Glutamatergic neuron (in vitro differentiated cells): ENCODE data around the gene AZU1. TPM values are rescaled to one million over a fixed set of nuclear protein-coding genes. Genes with fewer than 3 reads are reported as not detected.

Experiments
- DNase-seq: peaks from one replicate; pipeline ENCODE4 v3.0.0; 2022
- H3K27ac Mint-ChIP-seq: one replicate; pipeline ENCODE4 v1.8.0; 2020; ENCODE audit warnings: mild to moderate bottlenecking, mixed read lengths, inconsistent platforms; ENCODE audit not compliant: unreplicated experiment
- H3K27me3 Mint-ChIP-seq: one replicate; pipeline ENCODE4 v1.8.0; 2020; ENCODE audit warnings: mild to moderate bottlenecking, moderate library complexity, mixed read lengths, inconsistent platforms; ENCODE audit not compliant: unreplicated experiment
- H3K36me3 Mint-ChIP-seq: one replicate; pipeline ENCODE4 v1.8.0; 2020; ENCODE audit warnings: mild to moderate bottlenecking, mixed read lengths, inconsistent platforms; ENCODE audit not compliant: unreplicated experiment
- H3K4me1 Mint-ChIP-seq: one replicate; pipeline ENCODE4 v1.8.0; 2020; ENCODE audit warnings: mild to moderate bottlenecking, low read depth, mixed read lengths, inconsistent platforms; ENCODE audit not compliant: unreplicated experiment
- H3K4me3 Mint-ChIP-seq: one replicate; pipeline ENCODE4 v1.8.0; 2020; ENCODE audit warnings: mild to moderate bottlenecking, mixed read lengths, inconsistent platforms; ENCODE audit not compliant: unreplicated experiment
- H3K9me3 Mint-ChIP-seq: one replicate; pipeline ENCODE4 v1.8.0; 2020; ENCODE audit warnings: mild to moderate bottlenecking, moderate library complexity, mixed read lengths, inconsistent platforms; ENCODE audit not compliant: unreplicated experiment
- CTCF ChIP-seq: fragments of 200-600 bp; sonication (generic); IDR thresholded peaks from one replicate; pipeline ENCODE4 v1.5.0; 2021; ENCODE audit not compliant: partially characterized antibody, unreplicated experiment
- total RNA-seq: library from RNA; stranded (reverse); fragmentation: NEBNext Ultra II Directional; extraction: Animal tissue kit (Norgen Biotek cat#: 25700); gene quantifications from one replicate; pipeline ENCODE4 v1.2.1, GENCODE V29; 2021; ENCODE audit not compliant: unreplicated experiment

AZU1 gene
- total RNA-seq, 1 donor from 2014 or later, result 2.2 TPM

DNA sequence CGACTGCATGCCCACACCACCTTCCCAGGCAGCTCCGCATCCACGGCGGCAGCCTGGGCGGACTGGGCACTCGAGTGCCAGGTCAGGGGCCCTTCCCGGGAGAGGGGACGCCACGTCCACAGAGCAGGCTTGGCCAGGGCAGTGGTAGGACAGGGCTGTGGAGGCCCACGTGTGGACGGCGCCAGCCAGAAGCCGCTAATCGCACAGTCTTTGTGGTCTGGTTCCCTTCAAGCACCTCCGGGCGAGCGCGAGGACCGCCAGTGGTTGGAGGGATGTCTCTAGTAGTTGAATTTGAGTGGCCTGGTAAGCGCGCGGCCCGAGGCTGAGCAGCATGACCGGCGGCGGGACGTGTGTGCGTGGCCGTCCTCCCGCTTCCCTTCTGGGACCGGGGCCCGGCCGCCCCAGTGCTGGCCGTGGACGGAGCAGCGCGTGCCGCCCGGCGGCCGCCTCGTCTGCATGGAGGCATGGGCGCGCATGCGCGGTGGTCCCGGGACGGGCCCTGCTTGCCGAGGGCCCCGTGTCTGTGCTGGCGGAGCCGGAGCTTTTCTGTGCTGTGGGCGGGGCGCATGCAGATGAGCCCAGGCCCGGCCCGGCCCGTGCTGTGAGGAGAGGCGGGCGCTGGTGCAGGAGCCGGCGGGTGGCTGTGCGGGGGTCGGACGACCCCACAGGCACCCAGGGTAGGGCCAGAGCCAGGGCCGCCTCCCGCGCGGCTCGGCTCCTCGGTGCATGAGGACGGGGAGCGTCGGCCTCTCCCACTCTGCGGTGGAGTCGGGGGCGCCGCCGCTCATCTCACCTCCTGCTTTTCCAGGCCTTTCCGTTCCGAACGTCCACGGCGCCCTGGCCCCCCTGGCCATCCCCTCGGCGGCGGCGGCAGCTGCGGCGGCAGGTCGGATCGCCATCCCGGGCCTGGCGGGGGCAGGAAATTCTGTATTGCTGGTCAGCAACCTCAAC, 21.8 kb upstream of the AZU1 start:
- H3K27me3 Mint-ChIP-seq, result peaks cover 21% of the 10 kb centered on the region
- H3K4me1 Mint-ChIP-seq, result peaks cover 15% of the 10 kb centered on the region
- H3K9me3 Mint-ChIP-seq, result peaks cover 17% of the 10 kb centered on the region
- peaks cover 7% of the 10 kb centered on the region for H3K36me3 Mint-ChIP-seq
- no peak overlapping the region for H3K4me3 Mint-ChIP-seq
- DNase-seq, result no peak
- TF ChIP-seq CTCF, result no peak
- H3K27ac Mint-ChIP-seq, result no peak overlapping the region

DNA sequence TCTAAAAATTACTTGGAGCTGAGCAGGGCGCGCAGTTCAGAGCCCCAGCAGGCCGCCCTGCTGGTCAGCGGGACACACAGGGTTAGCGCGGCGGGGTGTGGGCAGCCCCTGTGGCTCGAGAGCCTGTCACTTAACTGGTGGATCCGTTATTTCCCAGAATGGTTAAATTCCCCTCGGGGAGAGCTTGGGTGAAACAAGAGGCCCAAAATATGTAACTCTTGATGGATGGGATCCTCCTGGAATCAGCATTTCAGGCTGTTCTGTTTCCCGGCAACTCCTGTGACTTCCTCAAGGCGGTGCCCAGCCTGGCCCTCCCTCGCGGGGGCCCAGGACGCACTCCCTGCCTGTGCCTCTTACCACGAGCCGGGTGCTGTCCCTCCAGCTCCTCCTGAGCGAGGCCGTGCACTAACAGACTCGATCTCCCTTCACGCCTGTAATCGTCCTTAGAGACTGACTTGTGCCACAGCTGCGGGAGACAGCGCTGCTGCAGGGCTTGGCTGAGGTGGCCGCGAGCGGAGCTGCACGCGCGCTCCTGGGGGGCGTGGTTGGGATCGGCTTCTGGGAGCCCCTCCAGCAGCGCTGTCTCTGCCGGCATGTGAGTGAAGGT, 20.7 kb upstream of the AZU1 start:
- Mint-ChIP-seq H3K4me1 (peaks cover 13% of the 10 kb centered on the region), H3K4me3 (no peak overlapping the region), H3K27me3 (peaks cover 27% of the 10 kb centered on the region), H3K9me3 (peaks cover 24% of the 10 kb centered on the region), H3K36me3 (peaks cover 7% of the 10 kb centered on the region), H3K27ac (peak overlapping the region; percentile 66)
- no peak for TF ChIP-seq CTCF
- DNase-seq, result no peak

DNA sequence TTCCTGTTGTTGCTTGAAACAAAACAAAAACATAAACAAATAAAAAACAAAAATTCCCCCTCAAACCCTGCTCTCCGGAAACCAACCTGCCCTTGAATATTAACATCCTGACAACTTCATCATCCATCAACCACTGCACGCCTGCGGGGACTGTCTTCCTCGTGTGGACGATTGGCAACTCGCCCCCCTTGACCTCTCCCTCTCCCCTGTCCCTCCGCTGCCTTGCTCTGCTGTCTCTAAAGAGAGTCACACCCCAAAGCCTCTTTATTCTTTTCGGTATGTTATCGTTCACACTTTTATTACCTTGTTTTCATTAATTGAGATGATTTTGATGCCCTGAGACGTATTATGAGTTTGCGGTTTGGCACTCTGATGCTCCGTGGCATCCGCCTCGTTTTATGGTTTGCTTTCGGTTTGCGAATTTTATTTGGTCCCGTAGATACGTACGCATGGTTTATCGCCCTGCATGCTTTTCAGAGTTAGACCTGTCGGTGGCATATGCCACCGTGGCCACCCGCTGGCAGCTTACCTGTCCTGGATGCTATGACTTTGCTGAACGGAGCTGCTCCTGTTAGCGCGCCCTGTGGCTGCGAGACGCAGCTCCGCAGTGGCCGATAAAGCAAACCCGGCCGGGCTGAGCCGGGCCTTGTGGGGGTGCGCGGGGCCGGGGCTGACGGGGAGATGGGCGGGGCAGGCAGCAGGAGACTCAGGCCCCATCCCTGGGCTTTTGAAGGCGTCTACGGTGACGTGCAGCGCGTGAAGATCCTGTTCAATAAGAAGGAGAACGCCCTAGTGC, 19.8 kb upstream of the AZU1 start:
- H3K36me3 Mint-ChIP-seq, result peaks cover 7% of the 10 kb centered on the region

DNA sequence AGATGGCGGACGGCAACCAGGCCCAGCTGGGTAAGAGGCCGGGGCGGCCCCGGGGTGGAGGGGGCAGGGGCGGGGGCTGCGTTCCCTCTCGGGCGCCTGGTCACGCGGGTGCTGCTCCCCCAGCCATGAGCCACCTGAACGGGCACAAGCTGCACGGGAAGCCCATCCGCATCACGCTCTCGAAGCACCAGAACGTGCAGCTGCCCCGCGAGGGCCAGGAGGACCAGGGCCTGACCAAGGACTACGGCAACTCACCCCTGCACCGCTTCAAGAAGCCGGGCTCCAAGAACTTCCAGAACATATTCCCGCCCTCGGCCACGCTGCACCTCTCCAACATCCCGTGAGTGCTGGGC, 19.2 kb upstream of the AZU1 start:
- Mint-ChIP-seq H3K9me3 (peaks cover 23% of the 10 kb centered on the region), H3K27ac (no peak overlapping the region), H3K4me3 (no peak overlapping the region), H3K36me3 (peaks cover 7% of the 10 kb centered on the region), H3K4me1 (peaks cover 5% of the 10 kb centered on the region), H3K27me3 (peaks cover 27% of the 10 kb centered on the region)
- DNase-seq, result no peak
- TF ChIP-seq CTCF, result no peak

More for the DNA sequence above, 19.8 kb upstream of the AZU1 start:
- H3K27ac Mint-ChIP-seq, result peak overlapping the region; percentile 66
- H3K27me3 Mint-ChIP-seq, result peaks cover 27% of the 10 kb centered on the region
- TF ChIP-seq CTCF, result no peak
- no peak for DNase-seq
- peaks cover 23% of the 10 kb centered on the region for H3K9me3 Mint-ChIP-seq
- peak overlapping the region; percentile 63 for H3K4me3 Mint-ChIP-seq
- peaks cover 5% of the 10 kb centered on the region for H3K4me1 Mint-ChIP-seq
